Measurements from ENCODE around the gene COX20.

DNA sequence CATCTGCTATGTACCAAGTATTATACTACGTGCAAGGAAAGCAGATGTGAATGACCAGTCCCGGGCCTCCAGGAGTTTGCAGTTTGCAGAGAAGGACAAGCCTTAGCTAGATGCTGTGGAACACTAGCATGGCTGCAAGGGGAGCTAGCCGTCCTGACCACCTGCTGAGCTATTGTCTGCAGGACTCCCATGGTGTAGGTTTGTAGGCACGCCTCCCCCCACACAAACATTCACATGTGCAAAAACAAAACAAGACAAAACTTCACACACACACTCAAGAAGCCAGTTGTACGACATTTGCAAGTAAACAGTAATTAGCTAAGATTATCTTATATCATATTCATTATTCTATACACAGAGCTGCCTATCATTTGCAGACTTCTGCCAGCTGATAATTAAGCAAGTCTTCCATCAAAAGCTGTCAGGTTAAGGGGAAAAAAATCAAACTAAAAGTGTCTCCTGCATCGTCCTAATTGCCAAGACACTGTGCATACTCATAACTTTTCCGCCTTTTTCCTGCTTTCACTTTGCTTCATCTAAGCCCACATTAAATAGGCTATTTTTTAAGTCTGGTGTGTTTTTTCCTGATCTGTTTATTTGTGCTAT, 39.6 kb downstream of the COX20 start:
- TF ChIP-seq CTCF (IDR thresholded peaks at IDR 0.05; ENCODE audit: insufficient read depth, low read length, poor library complexity, severe bottlenecking): no peak
- TF ChIP-seq EZH2phosphoT487 (conservative IDR thresholded peaks at IDR 0.05; ENCODE audit: low read length): no peak

Data from SU-DHL-6 (cell line).